Nephron progenitor cell (in vitro differentiated cells): Measurements from ENCODE around the gene XRRA1.
A peak's percentile ranks its signal among the peaks of the same experiment; 100 is the strongest.

Experiments used
- DNase-seq: peaks from one replicate; pipeline ENCODE4 v3.0.0; 2021
- H3K27ac Mint-ChIP-seq: 2 replicates; pipeline ENCODE4 v1.8.0; 2021; ENCODE audit warnings: mild to moderate bottlenecking, moderate library complexity, mixed read lengths
- H3K27me3 Mint-ChIP-seq: 2 replicates; pipeline ENCODE4 v1.8.0; 2021; ENCODE audit warnings: mild to moderate bottlenecking, low read depth, mixed read lengths; ENCODE audit not compliant: poor library complexity
- H3K36me3 Mint-ChIP-seq: 2 replicates; pipeline ENCODE4 v1.8.0; 2021; ENCODE audit warnings: low read depth, mixed read lengths
- H3K4me1 Mint-ChIP-seq: 2 replicates; pipeline ENCODE4 v1.8.0; 2021; ENCODE audit warnings: mixed read lengths
- H3K4me3 Mint-ChIP-seq: 2 replicates; pipeline ENCODE4 v1.8.0; 2021; ENCODE audit warnings: mild to moderate bottlenecking, moderate library complexity, mixed read lengths
- H3K9me3 Mint-ChIP-seq: 2 replicates; pipeline ENCODE4 v1.8.0; 2021; ENCODE audit warnings: mild to moderate bottlenecking, moderate library complexity, mixed read lengths
- CTCF ChIP-seq: fragments of 200-600 bp; sonication (generic); IDR thresholded peaks from 2 replicates; pipeline ENCODE4 v1.5.0; 2021; ENCODE audit warnings: antibody characterized with exemption

XRRA1 gene

DNA sequence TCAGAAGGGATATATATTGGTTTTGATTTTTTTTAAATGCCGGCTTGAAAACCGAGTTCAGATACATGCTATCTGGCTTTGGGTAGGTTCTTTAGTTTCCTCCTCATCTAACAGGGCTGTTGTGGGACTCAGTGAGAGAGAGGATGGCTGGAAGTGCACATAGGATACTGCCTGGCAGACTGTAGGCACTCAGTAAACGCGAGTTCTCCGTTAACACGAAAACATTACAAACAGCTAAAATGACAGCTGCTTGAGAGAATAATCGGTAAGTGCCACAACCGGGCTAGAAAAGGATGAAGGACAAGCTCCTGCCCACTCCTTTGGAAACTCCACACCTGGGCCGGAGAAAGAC lies 369 bp downstream of the XRRA1 start:
- TF ChIP-seq CTCF, result no peak
- H3K9me3 Mint-ChIP-seq, result peaks cover 4% of the 10 kb centered on the region
- no peak for DNase-seq

DNA sequence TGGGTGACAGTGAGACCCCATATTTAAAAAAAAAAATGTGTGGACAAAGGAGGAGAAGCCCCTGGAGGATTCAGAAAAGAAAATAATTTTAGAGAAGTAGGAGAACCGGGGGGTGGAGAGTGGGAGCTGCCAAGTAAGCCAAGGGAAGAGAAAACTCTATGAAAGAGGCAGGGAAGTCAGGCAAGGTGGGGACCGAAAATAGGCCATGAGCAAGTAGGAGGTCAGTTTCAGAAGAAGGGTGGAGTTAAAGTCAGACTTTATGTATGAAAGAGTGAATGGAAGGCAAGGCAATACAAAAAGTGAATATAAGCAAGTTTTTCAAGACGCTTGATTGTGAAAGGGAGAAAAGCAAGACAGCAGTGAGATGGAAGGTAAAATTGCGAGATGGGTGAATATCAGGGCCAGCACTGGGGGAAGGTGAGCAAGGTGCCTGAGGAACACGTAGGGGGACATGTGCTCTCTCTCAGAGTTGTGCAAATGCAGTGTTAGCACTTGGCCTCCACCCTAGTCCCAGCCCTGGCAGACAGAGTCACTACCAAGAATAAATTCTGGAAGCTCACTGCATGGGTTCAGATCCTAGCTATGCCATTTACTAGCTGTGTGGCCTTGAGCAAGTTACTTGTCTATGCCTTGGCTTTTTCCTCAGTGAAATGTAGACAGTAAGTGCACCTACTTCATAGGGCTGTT lies 6.7 kb downstream of the XRRA1 start:
- no peak overlapping the region for H3K4me3 Mint-ChIP-seq
- peaks cover 4% of the 10 kb centered on the region for H3K9me3 Mint-ChIP-seq
- no peaks in the 10 kb centered on the region for H3K4me1 Mint-ChIP-seq
- H3K27me3 Mint-ChIP-seq, result peaks cover 9% of the 10 kb centered on the region
- no peak for DNase-seq
- H3K27ac Mint-ChIP-seq, result no peak overlapping the region
- peaks cover 17% of the 10 kb centered on the region for H3K36me3 Mint-ChIP-seq
- no peak for TF ChIP-seq CTCF

More for the DNA sequence above, 369 bp downstream of the XRRA1 start:
- peaks cover 4% of the 10 kb centered on the region for H3K27me3 Mint-ChIP-seq
- no peak overlapping the region for H3K27ac Mint-ChIP-seq
- peaks cover 30% of the 10 kb centered on the region for H3K36me3 Mint-ChIP-seq
- H3K4me1 Mint-ChIP-seq, result peaks cover 23% of the 10 kb centered on the region
- peak overlapping the region; percentile 99 for H3K4me3 Mint-ChIP-seq

DNA sequence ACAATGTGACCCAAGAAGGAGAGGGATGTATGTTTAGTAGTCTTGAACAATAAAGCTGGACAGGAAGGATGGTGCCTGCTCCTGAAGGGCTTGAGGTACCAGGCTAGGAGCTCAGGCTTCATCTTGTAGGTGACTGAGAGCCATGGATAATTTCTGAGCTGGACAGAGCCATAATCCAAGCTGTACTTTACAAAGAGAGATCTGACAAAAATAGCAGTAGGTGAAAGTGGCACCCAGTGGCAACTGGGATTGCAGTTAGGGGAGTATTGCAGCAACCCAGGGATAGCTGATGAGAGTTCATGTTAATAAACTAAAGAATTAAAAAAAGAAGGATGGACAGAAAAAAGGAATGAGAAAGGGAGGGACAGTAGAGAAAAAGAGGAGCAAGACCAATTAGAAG lies 7.4 kb downstream of the XRRA1 start:
- DNase-seq, result no peak
- H3K27me3 Mint-ChIP-seq, result peaks cover 9% of the 10 kb centered on the region
- peaks cover 4% of the 10 kb centered on the region for H3K9me3 Mint-ChIP-seq
- no peak overlapping the region for H3K27ac Mint-ChIP-seq
- H3K4me3 Mint-ChIP-seq, result no peak overlapping the region
- H3K4me1 Mint-ChIP-seq, result no peaks in the 10 kb centered on the region
- TF ChIP-seq CTCF, result no peak
- H3K36me3 Mint-ChIP-seq, result peaks cover 22% of the 10 kb centered on the region

GRCh38 chr11:74937696-74938475 lies 11.0 kb downstream of the XRRA1 start:
- DNase-seq, result no peak
- no peak overlapping the region for H3K27ac Mint-ChIP-seq
- no peaks in the 10 kb centered on the region for H3K4me1 Mint-ChIP-seq
- TF ChIP-seq CTCF, result no peak
- H3K4me3 Mint-ChIP-seq, result no peak overlapping the region
- H3K36me3 Mint-ChIP-seq, result peaks cover 30% of the 10 kb centered on the region
- peaks cover 5% of the 10 kb centered on the region for H3K27me3 Mint-ChIP-seq
- no peaks in the 10 kb centered on the region for H3K9me3 Mint-ChIP-seq

- H3K27me3 Mint-ChIP-seq, result peaks cover 5% of the 10 kb centered on the region
- no peak overlapping the region for H3K27ac Mint-ChIP-seq
- H3K4me1 Mint-ChIP-seq, result no peaks in the 10 kb centered on the region
- DNase-seq, result no peak
- peaks cover 30% of the 10 kb centered on the region for H3K36me3 Mint-ChIP-seq
- no peak overlapping the region for H3K4me3 Mint-ChIP-seq
- no peaks in the 10 kb centered on the region for H3K9me3 Mint-ChIP-seq
- TF ChIP-seq CTCF, result no peak
These were observed 11.9 kb downstream of the XRRA1 start for GRCh38 chr11:74936976-74937375.
